ENCODE results near the gene PLCH2.

GRCh38 chr1:2426540-2426939, 49.5 kb upstream of the PLCH2 start:
- no peak for TF ChIP-seq CTCF (IDR thresholded peaks at IDR 0.05; ENCODE audit: low read length)
- TF ChIP-seq EZH2 (IDR thresholded peaks at IDR 0.05; ENCODE audit: borderline replicate concordance, low read length) = no peak
